ENCODE measurements around the gene CASP2.

Gene CASP2

GRCh38 chr7:143354376-143354775, 66.2 kb downstream of the CASP2 start:
- in situ Hi-C loops (cut with HindIII; ENCODE audit: low pct_ligation_motif_present, low pct_unique_long_range_greater_than_20kb, low sequenced_read_pairs), result no loop called here
- no peak for DNase-seq

- DNase-seq, result no peak
- in situ Hi-C loops (cut with HindIII; ENCODE audit: low pct_ligation_motif_present, low pct_unique_long_range_greater_than_20kb, low sequenced_read_pairs), result no loop called here
Measured at GRCh38 chr7:143354965-143355364, 66.8 kb downstream of the CASP2 start.

- in situ Hi-C loops (cut with HindIII; ENCODE audit: low pct_ligation_motif_present, low pct_unique_long_range_greater_than_20kb, low sequenced_read_pairs), result no loop called here
- no peak for DNase-seq
Measured at GRCh38 chr7:143355450-143356385, 67.6 kb downstream of the CASP2 start.

DNA sequence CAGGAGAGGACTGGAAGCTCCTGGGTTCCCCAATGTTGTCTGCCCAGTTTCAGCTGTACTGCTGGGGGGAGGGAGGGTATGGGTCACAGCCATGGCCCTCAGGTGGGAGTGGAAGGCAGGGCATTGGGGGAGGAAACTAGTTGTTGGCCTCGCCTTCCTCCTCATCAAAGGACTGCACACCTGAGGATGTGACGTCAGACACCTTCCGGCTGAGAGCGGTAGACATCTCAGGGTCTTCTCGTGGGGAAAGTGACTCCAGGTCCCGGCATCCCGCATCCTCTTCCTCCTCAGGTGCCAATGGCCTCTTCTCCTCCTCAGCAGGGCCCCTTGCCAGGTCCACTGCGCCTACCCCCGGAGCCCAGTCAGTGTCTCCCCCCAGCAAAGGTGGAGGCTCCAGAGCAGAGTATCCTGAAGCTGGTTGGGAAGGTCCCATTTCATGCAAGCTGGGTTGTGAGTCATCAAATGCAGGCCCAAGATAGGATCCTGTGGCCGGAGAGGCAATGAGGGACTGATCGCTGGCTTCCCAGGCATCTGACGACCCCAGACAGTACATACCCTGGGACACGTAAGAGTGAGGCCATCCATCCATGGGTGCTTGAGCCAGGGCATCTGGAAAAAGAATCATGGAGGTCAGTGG, 68.4 kb downstream of the CASP2 start:
- DNase-seq, result no peak
- in situ Hi-C loops (cut with HindIII; ENCODE audit: low pct_ligation_motif_present, low pct_unique_long_range_greater_than_20kb, low sequenced_read_pairs), result no loop called here
